ENCODE measurements around the gene MLLT10. TPM values are rescaled to one million over a fixed set of nuclear protein-coding genes. Genes with fewer than 3 reads are reported as not detected.

Gene MLLT10
- total and polyA plus RNA-seq, 10 of the 15 experiments (the other 5 are each of a cell fraction or from before 2014, with no cell fraction given), result 8.7 to 61.1 (median 28.5) TPM

- FAIRE-seq (no peak), DNase-seq (ENCODE audit: low read depth, low spot score) (no peak), ATAC-seq (no peak)
- Histone ChIP-seq H2AFZ (ENCODE audit: control insufficient read depth, low read depth, low read length) (no peak overlapping the region), H3K4me1 (ENCODE audit: control insufficient read depth, insufficient read depth, low read length) (peaks cover 6% of the 10 kb centered on the region), H3K4me3 (no peak overlapping the region), H4K20me1 (ENCODE audit: control insufficient read depth, insufficient read depth) (no peaks in the 10 kb centered on the region), H3K9me3 (replicated peaks; ENCODE audit: control insufficient read depth, insufficient read depth, low read length) (no peaks in the 10 kb centered on the region), H3K9ac (ENCODE audit: control insufficient read depth, insufficient read depth, low read length) (no peak overlapping the region), H3K27me3 (replicated peaks in 1 of 2; ENCODE audit: control insufficient read depth in 2 of 2, insufficient read depth in 2 of 2, low read length in 1 of 2) (no peaks in the 10 kb centered on the region), H3K27ac (ENCODE audit: control insufficient read depth, insufficient read depth) (no peak overlapping the region), H3K4me2 (ENCODE audit: control insufficient read depth, insufficient read depth) (no peak overlapping the region), H3K79me2 (ENCODE audit: control insufficient read depth, insufficient read depth, low read length) (peaks cover 1% of the 10 kb centered on the region; the same call in 1 of the 2 replicates), H3K36me3 (ENCODE audit: control insufficient read depth in 2 of 2, insufficient read depth in 2 of 2, low read length in 1 of 2) (peaks cover 0 to 9% of the 10 kb centered on the region in 2 experiments; a peak in 3 of 4 replicates)
- no peak for TF ChIP-seq CBFB (IDR thresholded peaks at IDR 0.05; ENCODE audit: low read depth)
- TF ChIP-seq MLLT1 (IDR thresholded peaks at IDR 0.05), result no peak
- TF ChIP-seq TARDBP (IDR thresholded peaks at IDR 0.05; ENCODE audit: borderline replicate concordance), result no peak
- TF ChIP-seq NR2C1 (IDR thresholded peaks at IDR 0.05), result no peak
- TF ChIP-seq, protein P1, sequence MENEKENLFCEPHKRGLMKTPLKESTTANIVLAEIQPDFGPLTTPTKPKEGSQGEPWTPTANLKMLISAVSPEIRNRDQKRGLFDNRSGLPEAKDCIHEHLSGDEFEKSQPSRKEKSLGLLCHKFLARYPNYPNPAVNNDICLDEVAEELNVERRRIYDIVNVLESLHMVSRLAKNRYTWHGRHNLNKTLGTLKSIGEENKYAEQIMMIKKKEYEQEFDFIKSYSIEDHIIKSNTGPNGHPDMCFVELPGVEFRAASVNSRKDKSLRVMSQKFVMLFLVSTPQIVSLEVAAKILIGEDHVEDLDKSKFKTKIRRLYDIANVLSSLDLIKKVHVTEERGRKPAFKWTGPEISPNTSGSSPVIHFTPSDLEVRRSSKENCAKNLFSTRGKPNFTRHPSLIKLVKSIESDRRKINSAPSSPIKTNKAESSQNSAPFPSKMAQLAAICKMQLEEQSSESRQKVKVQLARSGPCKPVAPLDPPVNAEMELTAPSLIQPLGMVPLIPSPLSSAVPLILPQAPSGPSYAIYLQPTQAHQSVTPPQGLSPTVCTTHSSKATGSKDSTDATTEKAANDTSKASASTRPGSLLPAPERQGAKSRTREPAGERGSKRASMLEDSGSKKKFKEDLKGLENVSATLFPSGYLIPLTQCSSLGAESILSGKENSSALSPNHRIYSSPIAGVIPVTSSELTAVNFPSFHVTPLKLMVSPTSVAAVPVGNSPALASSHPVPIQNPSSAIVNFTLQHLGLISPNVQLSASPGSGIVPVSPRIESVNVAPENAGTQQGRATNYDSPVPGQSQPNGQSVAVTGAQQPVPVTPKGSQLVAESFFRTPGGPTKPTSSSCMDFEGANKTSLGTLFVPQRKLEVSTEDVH (IDR thresholded peaks at IDR 0.05; ENCODE audit: low read depth, partially characterized antibody), result no peak
- no peak for TF ChIP-seq MYC (IDR thresholded peaks at IDR 0.05; ENCODE audit: insufficient read depth, insufficient read length, insufficient replicate concordance, low read length, severe bottlenecking)
- ChIA-PET SMC1A (ENCODE audit: uncharacterized antibody, unreplicated experiment) (interaction anchor here (0.6 to 0.7 kb wide), 2 partner anchors 24 to 98 kb away, joined by 3 to 5 read pairs; no protein-coding TSS in a partner anchor), CTCF (no interaction called here), POLR2A (interaction anchor here (0.6 kb wide), 1 partner anchor 11 kb away, joined by 3 read pairs; no protein-coding TSS in a partner anchor), RAD21 (ENCODE audit: unreplicated experiment) (no interaction called here)
- 100% methylated on average over 3 of the region's 3 CpGs for WGBS (ENCODE audit: insufficient coverage, insufficient replicate concordance, low lambda C conversion rate, missing lambda C conversion rate)
- no TSS peak for BruUV-seq (replicated peaks)
- intact Hi-C loops (cut with micrococcal nuclease; ENCODE audit: unreplicated experiment), result no loop called here
- in situ Hi-C loops (cut with MboI), result no loop called here
These were observed 83.2 kb downstream of the MLLT10 start for GRCh38 chr10:21617267-21617666.

All from GM12878 (cell line).